ENCODE measurements around the gene CENPU. TPM values are rescaled to one million over a fixed set of nuclear protein-coding genes. Genes with fewer than 3 reads are reported as not detected.

CENPU gene
- total RNA-seq, 1 experiment from 2014 or later, result 47.7 TPM

DNA sequence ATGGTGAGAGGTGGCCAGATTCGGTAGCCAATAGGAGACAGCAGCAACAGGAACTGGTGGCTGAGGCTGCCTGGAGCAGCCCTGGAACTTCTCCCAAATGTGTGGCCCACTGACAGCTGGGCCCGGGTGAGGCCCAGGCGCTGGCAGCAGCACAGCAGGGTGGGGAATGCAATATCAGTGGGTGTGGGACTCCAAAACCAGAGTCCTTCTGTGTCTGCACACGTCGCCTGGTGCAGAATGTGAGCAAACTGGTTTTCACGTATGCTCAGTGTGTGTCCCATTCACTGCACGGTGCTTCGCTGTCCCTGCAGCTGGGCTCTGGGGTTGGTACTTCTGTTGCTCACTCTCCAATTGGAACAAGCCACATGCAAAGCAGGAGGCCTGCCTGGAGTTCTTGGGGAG lies 14.4 kb upstream of the CENPU start:
- Histone ChIP-seq H3K9me3 (ENCODE audit: insufficient read depth, low read depth) (no peaks in the 10 kb centered on the region), H3K4me2 (peak overlapping the region; percentile 72), H4K20me1 (ENCODE audit: insufficient read depth) (no peaks in the 10 kb centered on the region), H3K4me3 (no peak overlapping the region), H3F3A (ENCODE audit: insufficient read depth, low read depth) (peaks cover 20% of the 10 kb centered on the region), H2AFZ (no peak overlapping the region), H3K27ac (peak overlapping the region; percentile 98), H3K4me1 (replicated peaks; ENCODE audit: insufficient read depth) (peaks cover 42% of the 10 kb centered on the region), H3K27me3 (ENCODE audit: insufficient read depth, low read depth) (no peaks in the 10 kb centered on the region), H3K9me2 (ENCODE audit: insufficient read depth) (no peaks in the 10 kb centered on the region), H3K79me2 (ENCODE audit: low read depth) (no peaks in the 10 kb centered on the region), H3K36me3 (ENCODE audit: low read depth) (no peaks in the 10 kb centered on the region)
- POLR2A ChIA-PET (ENCODE audit: unreplicated experiment), result no interaction called here
- CTCF ChIA-PET, result no interaction called here
- no TSS peak for BruUV-seq (replicated peaks)
- intact Hi-C loops (cut with micrococcal nuclease; ENCODE audit: unreplicated experiment), result loop anchor here (1.0 to 5.0 kb wide), 4 partner anchors 65 to 481 kb away; no protein-coding TSS in a partner anchor
- TF ChIP-seq EZH2 (IDR thresholded peaks at IDR 0.05; ENCODE audit: low read depth), result no peak
- TF ChIP-seq CTCF (conservative IDR thresholded peaks at IDR 0.05), result no peak
- DNase-seq, result peak; percentile 67 to 85

- TF ChIP-seq CTCF (conservative IDR thresholded peaks at IDR 0.05) (no peak), EZH2 (IDR thresholded peaks at IDR 0.05; ENCODE audit: low read depth) (no peak)
- Histone ChIP-seq H3K9me3 (ENCODE audit: insufficient read depth, low read depth) (no peaks in the 10 kb centered on the region), H2AFZ (peak overlapping the region; percentile 49), H3K27ac (peak overlapping the region; percentile 98), H3K4me1 (replicated peaks; ENCODE audit: insufficient read depth) (peaks cover 42% of the 10 kb centered on the region), H3K4me3 (peak overlapping the region; percentile 36; the same call in 1 of the 2 replicates), H3K4me2 (peak overlapping the region; percentile 72), H3K9me2 (ENCODE audit: insufficient read depth) (no peaks in the 10 kb centered on the region), H3K79me2 (ENCODE audit: low read depth) (no peaks in the 10 kb centered on the region), H3K27me3 (ENCODE audit: insufficient read depth, low read depth) (no peaks in the 10 kb centered on the region), H4K20me1 (ENCODE audit: insufficient read depth) (no peaks in the 10 kb centered on the region), H3F3A (ENCODE audit: insufficient read depth, low read depth) (peaks cover 20% of the 10 kb centered on the region), H3K36me3 (ENCODE audit: low read depth) (no peaks in the 10 kb centered on the region)
- BruUV-seq (replicated peaks), result TSS peak; percentile 67
- DNase-seq, result peak; percentile 78 to 86
- CTCF ChIA-PET, result interaction anchor here (0.6 to 0.7 kb wide), 5 partner anchors 15 to 265 kb away, joined by 3 to 11 read pairs (median 3); no protein-coding TSS in a partner anchor
- intact Hi-C loops (cut with micrococcal nuclease; ENCODE audit: unreplicated experiment), result loop anchor here (5.0 kb wide), 3 partner anchors 95 to 480 kb away; no protein-coding TSS in a partner anchor
- POLR2A ChIA-PET (ENCODE audit: unreplicated experiment), result interaction anchor here (0.6 to 0.9 kb wide), 3 partner anchors 13 to 1245 kb away, joined by 3 to 11 read pairs (median 4); no protein-coding TSS in a partner anchor
These were observed 13.3 kb upstream of the CENPU start for GRCh38 chr4:184747034-184747830.

GRCh38 chr4:184745831-184746795 lies 12.2 kb upstream of the CENPU start:
- Histone ChIP-seq H3K4me1 (replicated peaks; ENCODE audit: insufficient read depth) (peaks cover 42% of the 10 kb centered on the region), H3K9me3 (ENCODE audit: insufficient read depth, low read depth) (no peaks in the 10 kb centered on the region), H3K27me3 (ENCODE audit: insufficient read depth, low read depth) (no peaks in the 10 kb centered on the region), H3K4me3 (peak overlapping the region; percentile 36; the same call in 1 of the 2 replicates), H3K9me2 (ENCODE audit: insufficient read depth) (no peaks in the 10 kb centered on the region), H3F3A (ENCODE audit: insufficient read depth, low read depth) (peaks cover 20% of the 10 kb centered on the region), H3K27ac (peak overlapping the region; percentile 98), H4K20me1 (ENCODE audit: insufficient read depth) (no peaks in the 10 kb centered on the region), H3K36me3 (ENCODE audit: low read depth) (no peaks in the 10 kb centered on the region), H2AFZ (no peak overlapping the region; the same call in 1 of the 2 replicates), H3K79me2 (ENCODE audit: low read depth) (no peaks in the 10 kb centered on the region), H3K4me2 (peak overlapping the region; percentile 72)
- DNase-seq, result peak; percentile 64 to 88
- TF ChIP-seq CTCF (conservative IDR thresholded peaks at IDR 0.05) (peak; percentile 76), EZH2 (IDR thresholded peaks at IDR 0.05; ENCODE audit: low read depth) (no peak)
- CTCF ChIA-PET, result interaction anchor here (0.7 to 1.6 kb wide), 5 partner anchors 12 to 458 kb away, joined by 3 to 7 read pairs (median 4); partner anchors contain the start of gene CENPU
- intact Hi-C loops (cut with micrococcal nuclease; ENCODE audit: unreplicated experiment), result loop anchor here (1.0 to 5.0 kb wide), 9 partner anchors 12 to 479 kb away; partner anchors contain the start of gene CENPU
- BruUV-seq (replicated peaks), result no TSS peak
- POLR2A ChIA-PET (ENCODE audit: unreplicated experiment), result interaction anchor here (0.6 to 0.9 kb wide), 4 partner anchors 12 to 1244 kb away, joined by 3 to 4 read pairs (median 4); partner anchors contain the start of genes ANKRD37 and CENPU
